ENCODE measurements around the gene TTC33. TPM values are rescaled to one million over a fixed set of nuclear protein-coding genes. Genes with fewer than 3 reads are reported as not detected.
"Not testable (repeated sequence)": the region's sequence is repeated elsewhere in the genome, so short reads cannot be mapped to it uniquely, and the experiment has no call there.

TTC33 gene
- total RNA-seq, 1 donor from 2014 or later, result 15.2 TPM

DNA sequence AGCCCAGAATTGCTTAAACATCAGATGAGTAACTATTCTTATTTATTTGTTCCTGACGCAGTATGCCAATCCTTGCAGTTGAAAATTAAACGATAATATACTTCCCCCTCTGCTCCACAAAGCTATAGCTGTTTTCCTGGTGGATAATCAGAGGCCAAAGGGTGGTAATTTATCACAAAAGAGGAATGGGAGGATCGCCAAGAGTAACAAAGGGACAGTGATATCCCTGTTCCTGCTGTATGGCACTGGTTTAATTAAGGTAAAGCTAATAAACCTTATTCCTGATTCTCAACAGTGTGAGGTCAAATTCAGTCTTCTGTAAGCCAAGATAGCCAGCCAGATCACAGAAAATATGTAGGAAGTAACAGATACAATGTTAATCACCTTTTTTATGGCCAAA is 109.5 kb downstream of the TTC33 start:
- no peak for DNase-seq
- intact Hi-C loops (cut with DNase I), result no loop called here
- ATAC-seq (ENCODE audit: poor library complexity), result no peak

GRCh38 chr5:40639531-40639930 is 116.2 kb downstream of the TTC33 start:
- DNase-seq; intact Hi-C loops (cut with DNase I); ATAC-seq (ENCODE audit: poor library complexity): not testable (repeated sequence)

DNA sequence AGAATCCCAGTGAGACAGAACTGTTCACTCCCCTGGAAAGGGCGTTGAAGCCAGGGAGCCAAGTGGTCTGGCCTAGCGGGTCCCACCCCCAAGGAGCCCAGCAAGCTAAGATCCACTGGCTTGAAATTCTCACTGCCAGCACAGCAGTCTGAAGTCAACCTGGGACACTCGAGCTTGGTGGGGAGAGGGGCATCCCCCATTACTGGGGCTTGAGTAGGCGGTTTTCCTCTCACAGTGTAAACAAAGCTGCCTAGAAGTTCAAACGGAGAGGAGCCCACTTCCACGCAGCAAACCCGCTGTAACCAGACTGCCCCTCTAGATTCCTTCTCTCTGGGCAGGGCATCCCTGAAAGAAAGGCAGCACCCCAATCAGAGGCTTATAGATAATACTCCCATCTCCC is 121.2 kb downstream of the TTC33 start:
- DNase-seq (no peak), ATAC-seq (ENCODE audit: poor library complexity) (no peak)
- intact Hi-C loops (cut with DNase I), result no loop called here

- intact Hi-C loops (cut with DNase I), result no loop called here
- DNase-seq (no peak), ATAC-seq (ENCODE audit: poor library complexity) (no peak)
Observed at GRCh38 chr5:40634154-40634553, 121.6 kb downstream of the TTC33 start.

DNA sequence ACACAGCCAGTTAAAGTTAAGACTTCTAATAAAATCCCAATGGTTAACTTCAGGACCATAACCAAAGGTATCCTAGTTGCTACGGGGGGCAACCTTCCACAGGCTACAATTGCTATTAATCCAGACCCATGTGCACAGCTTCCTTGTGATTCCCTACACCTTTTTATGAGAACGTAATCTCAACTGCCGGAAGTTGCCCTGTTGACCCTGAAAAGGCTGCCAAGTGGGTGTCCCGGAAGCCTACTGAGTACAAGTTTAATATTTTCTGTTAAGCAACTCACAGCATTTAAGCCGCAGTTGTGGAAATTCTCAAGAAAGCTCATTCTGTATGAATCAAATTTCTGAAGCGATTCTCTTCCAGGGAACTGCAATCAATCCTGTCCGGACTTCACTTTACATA is 124.5 kb downstream of the TTC33 start:
- intact Hi-C loops (cut with DNase I), result no loop called here
- DNase-seq, result no peak
- no peak for ATAC-seq (ENCODE audit: poor library complexity)

- no peak for ATAC-seq (ENCODE audit: poor library complexity)
- intact Hi-C loops (cut with DNase I), result no loop called here
- DNase-seq, result no peak
Observed at GRCh38 chr5:40630126-40630525, 125.6 kb downstream of the TTC33 start.

DNA sequence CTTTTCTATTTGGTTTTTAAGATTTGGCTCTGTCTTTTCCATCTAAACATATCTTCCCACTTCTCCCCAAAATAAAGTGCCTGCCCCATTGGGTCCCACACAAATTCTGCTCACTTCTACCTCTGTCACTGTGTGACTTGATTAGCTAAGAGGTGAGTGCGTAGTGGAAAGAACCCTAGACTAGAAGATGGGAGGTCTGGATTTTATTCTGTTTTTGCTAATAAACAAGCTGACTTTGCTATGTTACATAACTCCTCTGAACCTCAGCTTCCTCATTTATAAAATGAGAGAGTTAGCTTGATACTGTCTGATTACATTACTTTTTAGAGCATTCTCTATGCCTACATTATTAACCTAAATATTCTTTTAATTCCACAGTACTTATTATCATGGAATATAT is 127.4 kb downstream of the TTC33 start:
- ATAC-seq (ENCODE audit: poor library complexity) (no peak), DNase-seq (no peak)
- intact Hi-C loops (cut with DNase I), result no loop called here

DNA sequence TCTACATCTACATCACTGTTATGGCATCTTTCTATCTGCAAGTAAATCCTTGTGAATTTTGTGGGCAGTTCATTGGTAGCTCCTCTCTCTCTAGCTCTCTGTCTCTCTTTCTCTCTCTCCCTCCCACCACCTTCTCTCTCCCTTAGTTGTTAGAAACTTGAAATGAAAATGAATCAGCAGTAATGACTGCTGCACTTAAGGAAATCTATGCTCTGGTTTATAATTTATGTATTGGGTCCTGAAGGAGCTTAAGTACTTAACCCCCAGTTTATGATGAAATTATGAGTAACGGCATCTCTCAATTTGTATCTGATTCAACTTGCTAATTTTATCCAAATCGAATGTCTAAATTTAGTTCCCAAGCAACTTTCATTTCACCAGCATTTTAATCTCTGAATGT is 128.1 kb downstream of the TTC33 start:
- DNase-seq (no peak), ATAC-seq (ENCODE audit: poor library complexity) (no peak)
- intact Hi-C loops (cut with DNase I), result no loop called here

- ATAC-seq (ENCODE audit: poor library complexity), result no peak
- no peak for DNase-seq
- intact Hi-C loops (cut with DNase I), result no loop called here
Observed at GRCh38 chr5:40626801-40627200, 129.0 kb downstream of the TTC33 start.

DNA sequence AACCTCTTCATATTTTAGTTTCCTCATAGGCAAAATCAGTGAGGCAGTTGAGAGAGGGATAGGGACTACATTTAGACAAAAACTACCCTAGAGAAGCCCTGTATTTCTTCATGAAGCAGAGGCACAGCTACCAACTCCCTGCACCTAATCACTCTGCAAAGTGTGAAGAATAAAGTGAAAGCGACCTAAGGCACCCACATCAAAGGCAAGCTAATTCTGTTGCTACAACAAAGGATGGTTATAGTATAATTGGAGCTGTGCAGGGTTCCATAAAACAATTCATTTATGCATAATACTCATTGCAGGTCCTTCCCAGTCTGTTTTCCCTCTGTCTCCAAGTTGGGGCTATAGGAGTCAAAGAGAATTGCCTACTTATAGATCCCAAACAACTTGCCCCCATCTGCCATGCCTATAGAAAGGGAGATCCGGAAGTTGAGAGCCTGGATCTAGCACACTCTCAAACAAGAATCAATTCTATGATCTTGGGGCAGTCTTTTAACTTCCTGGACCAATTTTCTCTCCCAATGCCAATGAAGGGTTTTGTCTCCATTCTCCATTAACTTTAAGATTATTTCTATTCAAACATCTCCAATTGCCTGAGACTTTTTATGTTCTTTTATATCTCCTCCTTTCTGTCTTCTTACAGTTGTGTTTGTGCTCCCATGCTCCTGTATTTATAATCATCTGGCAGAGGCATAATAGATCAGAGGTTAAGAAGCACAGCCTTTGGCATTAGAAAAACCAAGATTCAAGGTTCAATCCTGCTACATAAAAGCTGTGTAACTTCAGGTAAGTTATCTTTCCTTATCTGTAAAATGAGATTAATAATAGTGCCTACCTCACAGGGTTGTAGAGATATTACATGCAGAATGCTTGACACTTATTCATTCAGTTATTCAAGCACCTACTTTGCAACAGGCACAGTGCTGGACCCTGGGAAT is 132.0 kb downstream of the TTC33 start:
- ATAC-seq (ENCODE audit: poor library complexity) (no peak), DNase-seq (no peak)
- intact Hi-C loops (cut with DNase I), result no loop called here

DNA sequence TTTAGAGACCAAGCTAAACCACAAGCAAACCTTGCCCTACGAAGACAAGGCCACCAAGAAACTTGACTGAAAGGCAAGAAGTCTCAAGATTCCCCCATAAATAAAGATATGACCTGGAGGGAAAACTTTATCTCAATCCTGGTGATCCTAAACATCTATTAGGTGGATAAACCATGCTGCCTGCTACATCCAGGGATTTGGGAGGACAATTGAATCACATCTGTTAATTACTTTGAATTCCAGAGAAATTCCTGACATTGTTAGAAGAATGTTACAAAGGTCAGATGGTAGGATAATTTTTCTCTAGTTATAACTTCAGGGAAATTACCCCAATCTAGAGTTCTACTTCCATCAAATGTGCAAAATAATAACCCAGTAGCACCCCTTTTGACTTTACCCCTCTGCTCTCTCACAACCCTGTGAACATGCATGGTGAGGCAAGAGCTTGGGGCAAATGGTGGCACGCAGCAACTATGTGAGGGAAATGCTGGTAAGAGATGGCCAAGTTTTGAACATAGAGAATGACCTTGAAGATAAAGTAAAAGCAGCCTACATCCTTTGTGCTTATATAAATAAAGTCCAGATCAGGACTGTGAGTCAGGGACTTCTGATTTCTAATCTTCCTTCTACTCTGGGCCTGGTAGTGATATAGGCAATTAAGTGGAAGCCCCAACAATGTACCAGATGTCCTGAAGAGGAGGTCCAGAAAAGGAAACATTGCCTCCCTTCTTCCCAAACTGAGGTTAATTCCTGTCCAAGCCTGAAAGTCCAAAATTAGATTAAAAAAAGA is 133.1 kb downstream of the TTC33 start:
- DNase-seq (no peak), ATAC-seq (ENCODE audit: poor library complexity) (no peak)
- intact Hi-C loops (cut with DNase I), result no loop called here

- ATAC-seq (ENCODE audit: poor library complexity), result no peak
- DNase-seq, result no peak
- intact Hi-C loops (cut with DNase I), result no loop called here
Observed at GRCh38 chr5:40619421-40619820, 136.3 kb downstream of the TTC33 start.

GRCh38 chr5:40618926-40619325 is 136.8 kb downstream of the TTC33 start:
- intact Hi-C loops (cut with DNase I), result no loop called here
- ATAC-seq (ENCODE audit: poor library complexity) (no peak), DNase-seq (no peak)

DNA sequence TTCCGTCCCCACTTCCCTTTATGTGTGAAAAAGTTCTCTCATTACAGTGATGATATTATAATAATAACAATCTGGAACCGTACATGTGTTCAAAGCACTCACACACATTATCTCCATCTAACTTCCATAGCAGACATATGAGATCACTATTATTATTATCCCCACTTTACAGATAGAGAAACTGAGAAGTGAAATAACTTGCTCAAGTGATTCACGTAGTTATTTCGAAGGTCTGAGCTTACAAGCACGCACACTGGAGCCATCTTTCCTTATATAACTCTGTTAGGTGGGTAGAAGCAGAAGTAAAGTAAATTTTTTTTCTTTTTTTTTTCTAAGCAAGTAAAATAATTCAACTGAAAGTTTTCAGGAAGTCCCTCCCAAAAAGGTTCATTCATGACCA is 139.0 kb downstream of the TTC33 start:
- no peak for ATAC-seq (ENCODE audit: poor library complexity)
- intact Hi-C loops (cut with DNase I), result no loop called here

DNA sequence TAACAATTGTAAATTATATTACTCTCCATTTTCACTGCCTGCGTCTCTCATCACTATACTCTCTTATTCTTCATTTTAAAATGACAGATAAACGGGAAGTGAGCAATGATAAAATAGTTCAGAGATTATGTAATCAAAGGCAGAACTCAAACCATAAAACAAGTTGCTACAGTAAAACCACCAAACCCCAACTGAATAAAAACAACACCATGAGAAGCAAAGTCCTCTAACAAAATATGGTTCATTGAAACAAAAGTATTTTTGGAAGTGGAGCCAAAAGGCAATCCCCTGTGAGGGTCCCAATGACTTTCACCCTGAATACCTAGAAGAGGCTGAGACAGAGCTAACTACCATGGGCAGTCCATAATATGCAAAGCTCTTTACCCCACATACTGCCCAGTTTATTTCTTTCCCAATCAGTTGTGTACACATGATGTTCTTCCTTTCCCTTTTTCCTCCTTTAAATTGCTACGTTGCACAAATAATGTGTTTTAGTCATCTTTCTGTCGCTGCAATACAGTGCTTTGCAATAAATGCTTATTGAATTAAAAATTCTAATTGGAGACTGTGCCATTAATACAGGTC is 140.1 kb downstream of the TTC33 start:
- ATAC-seq (ENCODE audit: poor library complexity), result peak; percentile 74
- DNase-seq, result no peak
- intact Hi-C loops (cut with DNase I), result no loop called here

More for the DNA sequence above, 139.0 kb downstream of the TTC33 start:
- DNase-seq, result no peak

- peak; percentile 61 for ATAC-seq (ENCODE audit: poor library complexity)
- DNase-seq, result no peak
- intact Hi-C loops (cut with DNase I), result no loop called here
Observed at GRCh38 chr5:40614923-40615585, 140.7 kb downstream of the TTC33 start.

DNA sequence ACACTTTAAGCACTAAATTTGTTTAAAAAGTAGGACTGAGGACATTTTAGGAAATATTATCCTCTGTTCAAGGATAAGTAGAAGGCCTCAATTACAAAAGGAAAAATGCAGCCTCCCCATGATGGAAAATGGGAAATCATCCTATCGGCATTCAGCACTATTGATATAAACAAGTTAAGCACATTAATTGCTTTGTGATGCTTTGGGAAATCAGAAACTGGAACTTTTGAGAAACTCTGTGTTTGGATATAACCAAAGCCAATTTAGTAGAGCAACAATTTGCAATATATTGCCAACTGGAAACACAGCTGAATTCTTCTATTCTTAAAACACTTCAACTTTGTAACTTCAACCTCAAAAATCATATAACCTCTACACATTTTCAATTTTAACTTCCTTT is 141.3 kb downstream of the TTC33 start:
- DNase-seq, result no peak
- intact Hi-C loops (cut with DNase I), result no loop called here
- ATAC-seq (ENCODE audit: poor library complexity), result no peak

DNA sequence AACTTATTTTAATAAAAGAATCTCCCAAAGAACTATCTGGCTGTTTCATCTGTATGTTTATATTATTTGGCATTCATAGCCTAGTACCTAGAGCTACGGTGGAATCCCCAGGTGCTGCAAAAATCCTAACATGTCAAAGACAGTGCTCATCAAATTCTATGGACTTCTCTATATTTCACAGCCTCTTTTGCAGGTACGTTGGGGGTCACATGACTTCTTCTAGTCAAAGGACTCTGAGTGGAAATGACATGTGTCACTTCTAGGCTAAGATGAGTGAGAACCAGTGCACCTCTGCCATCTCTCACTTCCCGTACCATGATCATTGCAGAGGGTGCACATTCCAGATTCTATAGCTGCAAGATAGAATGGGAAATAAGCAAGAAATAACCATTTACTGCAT is 148.6 kb downstream of the TTC33 start:
- intact Hi-C loops (cut with DNase I), result no loop called here
- ATAC-seq (ENCODE audit: poor library complexity), result no peak
- DNase-seq, result no peak

Measured in Right ventricle myocardium superior (tissue), 1 donor.